IMR-90 (cell line): ENCODE data around the gene GOLGA8F. TPM values are rescaled to one million over a fixed set of nuclear protein-coding genes. Genes with fewer than 3 reads are reported as not detected.
"Not testable (repeated sequence)": the region's sequence is repeated elsewhere in the genome, so short reads cannot be mapped to it uniquely, and the experiment has no call there.

Source experiments
- ATAC-seq: fragments of 200-7000 bp; cut with Tn5 transposase; 2 replicates; pipeline ENCODE4 v1.9.1; 2020; ENCODE audit warnings: low read depth, mild to moderate bottlenecking, moderate library complexity
- BruUV-seq: library from RNA; stranded (reverse); fragments of 400-500 nt; replicated peaks from 2 replicates; lab custom pipeline; 2021; lab: Mats Ljungman, UMichigan
- CTCF ChIA-PET: fragments of 300-600 bp; formaldehyde crosslinking; extraction: SDS; loops from one replicate; lab custom pipeline; 2021; ENCODE audit warnings: antibody characterized with exemption; lab: Yijun Ruan, JAX
- POLR2A ChIA-PET: fragments of 300-600 bp; sonication (Branson Sonifier 250); formaldehyde crosslinking; loops from one replicate; lab custom pipeline; 2022; ENCODE audit warnings: antibody characterized with exemption; ENCODE audit not compliant: unreplicated experiment; lab: Charles Lee
- DNase-seq: peaks from one replicate; pipeline ENCODE4 v3.0.0; 2013
- H2AFZ ChIP-seq: replicated peaks from 2 replicates; pipeline ENCODE3; 2013; ENCODE audit warnings: low read length, mild to moderate bottlenecking; ENCODE audit not compliant: poor library complexity
- H2AK5ac ChIP-seq: 2 replicates; pipeline ENCODE4 v1.6.1; 2013; ENCODE audit warnings: low read depth, low read length, inconsistent platforms
- H2AK9ac ChIP-seq: replicated peaks from 2 replicates; pipeline ENCODE3; 2013; ENCODE audit warnings: mild to moderate bottlenecking, low read depth, low read length, moderate library complexity; ENCODE audit not compliant: poor library complexity
- H2BK120ac ChIP-seq: 2 replicates; pipeline ENCODE4 v1.6.1; 2013; ENCODE audit warnings: low read depth, low read length, inconsistent platforms
- H2BK15ac ChIP-seq: 3 replicates; pipeline ENCODE4 v1.6.1; 2013; ENCODE audit warnings: low read depth, low read length, inconsistent platforms
- H2BK20ac ChIP-seq: 2 replicates; pipeline ENCODE4 v1.6.1; 2013; ENCODE audit warnings: low read depth, mild to moderate bottlenecking, inconsistent platforms, low read length, moderate library complexity
- H2BK5ac ChIP-seq: 2 replicates; pipeline ENCODE4 v1.6.1; 2013; ENCODE audit warnings: mild to moderate bottlenecking, low read depth, low read length, inconsistent platforms; ENCODE audit not compliant: poor library complexity, severe bottlenecking
- H3K14ac ChIP-seq: replicated peaks from 2 replicates; pipeline ENCODE4 v1.6.1; 2013; ENCODE audit warnings: low read depth, low read length, inconsistent platforms
- H3K18ac ChIP-seq: 2 replicates; pipeline ENCODE4 v1.6.1; 2013; ENCODE audit warnings: low read depth, low read length, control low read depth
- H3K23ac ChIP-seq: 2 replicates; pipeline ENCODE4 v1.6.1; 2013; ENCODE audit warnings: low read depth, low read length, inconsistent platforms
- H3K27ac ChIP-seq: 2 replicates; pipeline ENCODE4 v1.5.1; 2013; ENCODE audit warnings: mild to moderate bottlenecking, control low read depth, low read length; ENCODE audit not compliant: insufficient read depth
- H3K27me3 ChIP-seq: 2 replicates; pipeline ENCODE4 v1.6.1; 2013; ENCODE audit warnings: low read length; ENCODE audit not compliant: control insufficient read depth, insufficient read depth
- H3K36me3 ChIP-seq: 2 replicates; pipeline ENCODE4 v1.6.1; 2013; ENCODE audit warnings: low read length, mixed read lengths; ENCODE audit not compliant: control insufficient read depth, insufficient read depth
- H3K4ac ChIP-seq: 2 replicates; pipeline ENCODE4 v1.6.1; 2013; ENCODE audit warnings: low read depth, low read length, inconsistent platforms
- H3K4me1 ChIP-seq: 2 replicates; pipeline ENCODE4 v1.6.1; 2013; ENCODE audit warnings: low read length, mixed read lengths; ENCODE audit not compliant: control insufficient read depth, insufficient read depth
- H3K4me2 ChIP-seq: 2 replicates; pipeline ENCODE4 v1.6.1; 2013; ENCODE audit warnings: low read depth, mild to moderate bottlenecking, control low read depth, low read length, moderate library complexity
- H3K4me3 ChIP-seq: 2 replicates; pipeline ENCODE4 v1.5.1; 2013; ENCODE audit warnings: low read depth, mild to moderate bottlenecking, control low read depth, low read length, moderate library complexity; ENCODE audit not compliant: insufficient read depth
- H3K56ac ChIP-seq: 2 replicates; pipeline ENCODE4 v1.6.1; 2013; ENCODE audit warnings: low read length, inconsistent platforms; ENCODE audit not compliant: insufficient read depth; ENCODE audit errors: extremely low read depth
- H3K79me1 ChIP-seq, 2 experiments: 2 replicates each; pipeline ENCODE4 v1.6.1; 2013; ENCODE audit warnings: low read length in 2 of 2, inconsistent platforms in 1 of 2, low read depth in 1 of 2
- H3K9ac ChIP-seq: 2 replicates; pipeline ENCODE4 v1.6.1; 2013; ENCODE audit warnings: low read depth, low read length, control low read depth
- H3K9me1 ChIP-seq: 2 replicates; pipeline ENCODE4 v1.6.1; 2013; ENCODE audit warnings: low read length, inconsistent platforms; ENCODE audit not compliant: insufficient read depth
- H3K9me3 ChIP-seq: 2 replicates; pipeline ENCODE4 v1.6.1; 2013; ENCODE audit warnings: low read length; ENCODE audit not compliant: control insufficient read depth, insufficient read depth
- H4K20me1 ChIP-seq: 2 replicates; pipeline ENCODE4 v1.6.1; 2013; ENCODE audit warnings: low read length, inconsistent platforms; ENCODE audit not compliant: insufficient read depth
- H4K5ac ChIP-seq: 2 replicates; pipeline ENCODE4 v1.6.1; 2013; ENCODE audit warnings: mild to moderate bottlenecking, low read depth, low read length, control low read depth
- H4K8ac ChIP-seq, 2 experiments: 2 replicates each; pipeline ENCODE4 v1.6.1; 2013; ENCODE audit warnings: low read depth in 2 of 2, low read length in 2 of 2, control low read depth in 1 of 2, inconsistent platforms in 1 of 2
- H4K91ac ChIP-seq: 2 replicates; pipeline ENCODE4 v1.6.1; 2013; ENCODE audit warnings: low read depth, low read length, inconsistent platforms; ENCODE audit not compliant: insufficient read depth
- WGBS, 2 experiments: methylation state at CpG; one replicate each; pipeline versions ENCODE4 v1.1.5 to v1.1.7; 2013; ENCODE audit warnings: missing lambda C conversion rate in 2 of 2; ENCODE audit not compliant: insufficient read length in 1 of 2; ENCODE audit errors: extremely low coverage in 2 of 2; 5-methylcytosine and 5-hydroxymethylcytosine counted together
- dilution Hi-C: fragments of 300-500 bp; cut with HindIII; formaldehyde crosslinking; loops from one replicate; pipeline ENCODE4 v1.14.3; 2018; ENCODE audit warnings: low sequenced_read_pairs; ENCODE audit not compliant: unreplicated experiment
- in situ Hi-C: fragments of 300-500 bp; cut with MboI; formaldehyde crosslinking; loops from 3 replicates; pipeline ENCODE4 v1.14.3; 2019; ENCODE audit warnings: low sequenced_read_pairs, inconsistent platforms, mixed read lengths
- intact Hi-C: fragments of 100-400 bp; cut with micrococcal nuclease; formaldehyde crosslinking; loops from 2 replicates; pipeline ENCODE4 v1.10.0; 2022
- polyA plus RNA-seq, 3 experiments: library from polyadenylated mRNA; depleted of rRNA; stranded (reverse); fragments of >200 nt; gene quantifications; 2 replicates each; pipeline ENCODE4 v1.2.3, GENCODE V29; 2012; ENCODE audit warnings: low replicate concordance in 1 of 3
- total RNA-seq: library from RNA; depleted of rRNA; stranded (reverse); fragments of >200 nt; gene quantifications from 2 replicates; pipeline ENCODE4 v1.2.3, GENCODE V29; 2012

Gene GOLGA8F
- total and polyA plus RNA-seq, 2 of the 4 experiments (the other 2 are of a cell fraction), result not detected

- H3K14ac ChIP-seq, H3K9me3 ChIP-seq, H2AK9ac ChIP-seq, H3K9me1 ChIP-seq, H2AK5ac ChIP-seq, H3K4me3 ChIP-seq, H4K5ac ChIP-seq, POLR2A ChIA-PET, H2BK20ac ChIP-seq, dilution Hi-C loops, H2AFZ ChIP-seq, H3K27ac ChIP-seq, H3K36me3 ChIP-seq, H3K27me3 ChIP-seq, CTCF ChIA-PET, H3K18ac ChIP-seq, H3K23ac ChIP-seq, H4K91ac ChIP-seq, H2BK5ac ChIP-seq, H3K4me2 ChIP-seq, H3K4me1 ChIP-seq, H3K56ac ChIP-seq, H3K9ac ChIP-seq, H4K8ac ChIP-seq, H3K79me1 ChIP-seq, ATAC-seq, H2BK120ac ChIP-seq, intact Hi-C loops, H2BK15ac ChIP-seq, in situ Hi-C loops, BruUV-seq, DNase-seq, H4K20me1 ChIP-seq, H3K4ac ChIP-seq: not testable (repeated sequence)
- no CpG with 5 or more reads among the region's 17 CpGs for WGBS, 2 experiments
These were observed 13.0 kb upstream of the GOLGA8F start for GRCh38 chr15:28365502-28365901.

DNA sequence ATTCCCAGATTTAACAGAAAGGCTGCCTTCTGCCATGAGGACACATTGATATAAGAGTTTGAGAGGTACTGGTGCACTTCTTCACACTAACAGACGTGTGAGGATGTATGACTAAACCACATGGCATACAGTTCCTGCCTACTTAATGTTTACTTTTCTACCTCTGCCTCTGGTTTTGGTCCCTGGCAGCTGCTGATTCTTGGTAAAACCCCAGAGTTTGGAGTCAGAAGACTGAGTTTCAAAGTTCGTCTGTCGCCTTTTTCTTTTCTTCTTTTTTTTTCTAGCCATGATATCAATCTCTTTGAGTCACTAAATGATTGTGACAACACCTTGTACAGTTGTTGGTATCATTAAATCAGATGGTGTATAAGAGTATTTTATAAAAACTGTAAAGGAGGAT is 1.6 kb downstream of the GOLGA8F start:
- in situ Hi-C loops, H3K9ac ChIP-seq, H2AK9ac ChIP-seq, H4K91ac ChIP-seq, POLR2A ChIA-PET, dilution Hi-C loops, H2BK20ac ChIP-seq, H3K56ac ChIP-seq, H3K9me3 ChIP-seq, H2AK5ac ChIP-seq, H3K4ac ChIP-seq, H3K23ac ChIP-seq, H3K36me3 ChIP-seq, H3K79me1 ChIP-seq, BruUV-seq, CTCF ChIA-PET, H2BK120ac ChIP-seq, H2BK5ac ChIP-seq, H4K8ac ChIP-seq, H3K18ac ChIP-seq, H4K20me1 ChIP-seq, H3K27ac ChIP-seq, H2BK15ac ChIP-seq, intact Hi-C loops, H3K14ac ChIP-seq, H2AFZ ChIP-seq, H3K27me3 ChIP-seq, H4K5ac ChIP-seq, H3K4me1 ChIP-seq, H3K4me2 ChIP-seq, H3K4me3 ChIP-seq, ATAC-seq, DNase-seq, H3K9me1 ChIP-seq: not testable (repeated sequence)
- WGBS, 2 experiments, result no CpG with 5 or more reads among the region's 3 CpGs
